Loucy (cell line): Measurements from ENCODE around the gene ZSCAN4.

Source experiments
- EZH2phosphoT487 ChIP-seq: fragments of 200-600 bp; IDR thresholded peaks from 2 replicates; pipeline ENCODE4 v1.6.1; 2018; ENCODE audit warnings: antibody characterized with exemption, mild to moderate bottlenecking, moderate library complexity, borderline replicate concordance
- TF ChIP-seq, protein P1 (sequence below): fragments of 200-600 bp; sonication (generic); conservative IDR thresholded peaks from 2 replicates; pipeline ENCODE4 v1.5.1; 2014; ENCODE audit warnings: mild to moderate bottlenecking, antibody characterized with exemption, low read length

DNA sequence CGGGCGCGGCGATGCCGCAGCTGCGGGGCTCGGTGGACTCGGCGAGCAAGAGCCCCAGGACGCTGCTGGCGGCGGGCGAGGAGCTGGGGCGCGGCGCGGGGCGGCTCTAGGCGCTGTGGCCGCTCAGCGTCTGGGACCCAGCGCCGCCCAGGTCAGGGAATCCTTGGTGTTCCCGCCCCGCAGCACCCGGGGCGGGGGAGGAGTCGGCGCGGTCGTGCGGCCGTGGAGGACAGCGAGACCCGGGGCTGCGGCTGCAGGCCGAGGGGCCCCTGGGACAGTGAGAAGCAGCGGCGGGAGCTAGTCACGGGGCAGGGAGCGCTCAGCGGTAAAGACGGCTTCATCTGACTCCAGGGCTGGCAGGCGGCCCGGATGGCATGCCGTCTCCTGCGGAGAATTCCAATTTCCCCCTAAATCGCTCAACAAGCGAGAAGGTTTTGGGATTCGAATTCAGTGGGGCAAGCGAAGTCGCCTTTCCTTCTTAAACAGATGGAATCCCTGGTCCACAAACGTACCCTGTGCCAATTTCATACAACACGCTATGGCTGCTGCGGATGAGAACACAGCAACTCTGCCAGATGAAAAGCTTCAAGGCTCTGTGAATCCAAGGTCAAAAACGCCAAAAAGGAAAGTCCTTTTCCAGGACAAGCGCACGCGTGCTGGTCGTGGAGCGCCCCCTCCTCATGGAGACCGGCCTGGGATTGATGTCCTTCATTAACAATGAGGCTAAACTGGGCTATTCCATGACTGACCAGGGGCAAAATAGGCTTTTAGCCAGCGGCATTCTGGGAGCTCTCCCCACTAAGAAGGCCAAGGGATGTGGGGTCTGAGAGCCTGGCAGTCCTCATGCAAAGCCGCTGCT, 4.2 kb upstream of the ZSCAN4 start:
- TF ChIP-seq, protein P1, sequence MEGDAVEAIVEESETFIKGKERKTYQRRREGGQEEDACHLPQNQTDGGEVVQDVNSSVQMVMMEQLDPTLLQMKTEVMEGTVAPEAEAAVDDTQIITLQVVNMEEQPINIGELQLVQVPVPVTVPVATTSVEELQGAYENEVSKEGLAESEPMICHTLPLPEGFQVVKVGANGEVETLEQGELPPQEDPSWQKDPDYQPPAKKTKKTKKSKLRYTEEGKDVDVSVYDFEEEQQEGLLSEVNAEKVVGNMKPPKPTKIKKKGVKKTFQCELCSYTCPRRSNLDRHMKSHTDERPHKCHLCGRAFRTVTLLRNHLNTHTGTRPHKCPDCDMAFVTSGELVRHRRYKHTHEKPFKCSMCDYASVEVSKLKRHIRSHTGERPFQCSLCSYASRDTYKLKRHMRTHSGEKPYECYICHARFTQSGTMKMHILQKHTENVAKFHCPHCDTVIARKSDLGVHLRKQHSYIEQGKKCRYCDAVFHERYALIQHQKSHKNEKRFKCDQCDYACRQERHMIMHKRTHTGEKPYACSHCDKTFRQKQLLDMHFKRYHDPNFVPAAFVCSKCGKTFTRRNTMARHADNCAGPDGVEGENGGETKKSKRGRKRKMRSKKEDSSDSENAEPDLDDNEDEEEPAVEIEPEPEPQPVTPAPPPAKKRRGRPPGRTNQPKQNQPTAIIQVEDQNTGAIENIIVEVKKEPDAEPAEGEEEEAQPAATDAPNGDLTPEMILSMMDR = no peak
- TF ChIP-seq EZH2phosphoT487 = no peak
